ENCODE results near the gene CFP.

The CFP gene

DNA sequence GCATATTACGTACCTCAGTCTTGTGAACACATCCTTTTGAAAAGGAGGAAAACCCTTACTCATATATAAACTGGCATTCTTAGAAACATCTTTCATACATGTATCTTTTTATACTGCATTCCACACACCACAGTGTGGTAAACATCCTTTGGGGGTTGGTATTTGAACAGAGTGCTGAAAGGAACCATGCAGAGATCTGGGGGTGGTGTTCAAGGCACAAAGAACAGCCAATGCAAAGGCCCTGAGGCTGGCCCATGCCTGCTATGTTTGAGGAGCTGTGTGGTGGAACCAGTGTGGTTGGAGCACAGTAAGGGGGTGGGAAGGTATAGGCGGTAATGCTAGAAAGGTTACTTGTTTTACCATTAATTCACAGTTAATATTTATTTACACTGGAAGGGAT lies 18.6 kb upstream of the CFP start:
- H3K4me3 ChIP-seq (replicated peaks; ENCODE audit: insufficient read depth, low read length) = no peak overlapping the region
- H3K27ac ChIP-seq (replicated peaks) = no peak overlapping the region
- no peak for DNase-seq (ENCODE audit: low read depth in 1 of 2, low spot score in 1 of 2)
- H3K27me3 ChIP-seq (ENCODE audit: insufficient read depth, poor library complexity, severe bottlenecking) = no peaks in the 10 kb centered on the region
- TF ChIP-seq, protein P1, sequence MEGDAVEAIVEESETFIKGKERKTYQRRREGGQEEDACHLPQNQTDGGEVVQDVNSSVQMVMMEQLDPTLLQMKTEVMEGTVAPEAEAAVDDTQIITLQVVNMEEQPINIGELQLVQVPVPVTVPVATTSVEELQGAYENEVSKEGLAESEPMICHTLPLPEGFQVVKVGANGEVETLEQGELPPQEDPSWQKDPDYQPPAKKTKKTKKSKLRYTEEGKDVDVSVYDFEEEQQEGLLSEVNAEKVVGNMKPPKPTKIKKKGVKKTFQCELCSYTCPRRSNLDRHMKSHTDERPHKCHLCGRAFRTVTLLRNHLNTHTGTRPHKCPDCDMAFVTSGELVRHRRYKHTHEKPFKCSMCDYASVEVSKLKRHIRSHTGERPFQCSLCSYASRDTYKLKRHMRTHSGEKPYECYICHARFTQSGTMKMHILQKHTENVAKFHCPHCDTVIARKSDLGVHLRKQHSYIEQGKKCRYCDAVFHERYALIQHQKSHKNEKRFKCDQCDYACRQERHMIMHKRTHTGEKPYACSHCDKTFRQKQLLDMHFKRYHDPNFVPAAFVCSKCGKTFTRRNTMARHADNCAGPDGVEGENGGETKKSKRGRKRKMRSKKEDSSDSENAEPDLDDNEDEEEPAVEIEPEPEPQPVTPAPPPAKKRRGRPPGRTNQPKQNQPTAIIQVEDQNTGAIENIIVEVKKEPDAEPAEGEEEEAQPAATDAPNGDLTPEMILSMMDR (IDR thresholded peaks at IDR 0.05; ENCODE audit: insufficient read depth, low read length) = no peak

DNA sequence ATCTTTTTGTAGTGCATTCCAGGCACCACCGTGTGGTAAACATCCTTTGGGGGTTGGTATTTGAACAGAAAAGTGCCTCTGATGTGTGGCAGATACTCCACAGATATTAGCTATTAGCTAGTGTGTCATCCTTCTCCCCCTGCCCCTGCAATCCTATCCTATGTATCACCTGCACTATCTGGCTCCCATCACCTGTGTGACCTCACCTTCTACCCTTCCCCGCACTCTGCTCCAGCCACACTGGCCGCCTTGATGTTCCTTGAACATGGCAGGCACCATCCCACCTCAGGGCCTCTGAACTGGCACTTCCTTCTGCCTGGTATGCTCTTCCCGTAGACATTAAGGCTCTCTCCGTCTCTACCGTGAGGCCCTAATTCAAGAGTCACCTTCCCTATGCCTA lies 16.9 kb upstream of the CFP start:
- TF ChIP-seq SPI1 (IDR thresholded peaks at IDR 0.05; ENCODE audit: borderline replicate concordance, low read depth) = no peak
- TF ChIP-seq POLR2AphosphoS5 (IDR thresholded peaks at IDR 0.05; ENCODE audit: low read depth) = no peak
- no peak for TF ChIP-seq GABPA (IDR thresholded peaks at IDR 0.05; ENCODE audit: low read depth)
- TF ChIP-seq, protein P2, sequence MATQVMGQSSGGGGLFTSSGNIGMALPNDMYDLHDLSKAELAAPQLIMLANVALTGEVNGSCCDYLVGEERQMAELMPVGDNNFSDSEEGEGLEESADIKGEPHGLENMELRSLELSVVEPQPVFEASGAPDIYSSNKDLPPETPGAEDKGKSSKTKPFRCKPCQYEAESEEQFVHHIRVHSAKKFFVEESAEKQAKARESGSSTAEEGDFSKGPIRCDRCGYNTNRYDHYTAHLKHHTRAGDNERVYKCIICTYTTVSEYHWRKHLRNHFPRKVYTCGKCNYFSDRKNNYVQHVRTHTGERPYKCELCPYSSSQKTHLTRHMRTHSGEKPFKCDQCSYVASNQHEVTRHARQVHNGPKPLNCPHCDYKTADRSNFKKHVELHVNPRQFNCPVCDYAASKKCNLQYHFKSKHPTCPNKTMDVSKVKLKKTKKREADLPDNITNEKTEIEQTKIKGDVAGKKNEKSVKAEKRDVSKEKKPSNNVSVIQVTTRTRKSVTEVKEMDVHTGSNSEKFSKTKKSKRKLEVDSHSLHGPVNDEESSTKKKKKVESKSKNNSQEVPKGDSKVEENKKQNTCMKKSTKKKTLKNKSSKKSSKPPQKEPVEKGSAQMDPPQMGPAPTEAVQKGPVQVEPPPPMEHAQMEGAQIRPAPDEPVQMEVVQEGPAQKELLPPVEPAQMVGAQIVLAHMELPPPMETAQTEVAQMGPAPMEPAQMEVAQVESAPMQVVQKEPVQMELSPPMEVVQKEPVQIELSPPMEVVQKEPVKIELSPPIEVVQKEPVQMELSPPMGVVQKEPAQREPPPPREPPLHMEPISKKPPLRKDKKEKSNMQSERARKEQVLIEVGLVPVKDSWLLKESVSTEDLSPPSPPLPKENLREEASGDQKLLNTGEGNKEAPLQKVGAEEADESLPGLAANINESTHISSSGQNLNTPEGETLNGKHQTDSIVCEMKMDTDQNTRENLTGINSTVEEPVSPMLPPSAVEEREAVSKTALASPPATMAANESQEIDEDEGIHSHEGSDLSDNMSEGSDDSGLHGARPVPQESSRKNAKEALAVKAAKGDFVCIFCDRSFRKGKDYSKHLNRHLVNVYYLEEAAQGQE (IDR thresholded peaks at IDR 0.05; ENCODE audit: insufficient replicate concordance, low read depth) = no peak
- TF ChIP-seq, protein P1 (IDR thresholded peaks at IDR 0.05; ENCODE audit: insufficient read depth, low read length) = no peak
- Histone ChIP-seq H3K27ac (replicated peaks) (no peak overlapping the region), H3K4me3 (replicated peaks; ENCODE audit: insufficient read depth, low read length) (no peak overlapping the region), H3K27me3 (ENCODE audit: insufficient read depth, poor library complexity, severe bottlenecking) (no peaks in the 10 kb centered on the region)
- no peak for DNase-seq (ENCODE audit: low read depth in 1 of 2, low spot score in 1 of 2)

DNA sequence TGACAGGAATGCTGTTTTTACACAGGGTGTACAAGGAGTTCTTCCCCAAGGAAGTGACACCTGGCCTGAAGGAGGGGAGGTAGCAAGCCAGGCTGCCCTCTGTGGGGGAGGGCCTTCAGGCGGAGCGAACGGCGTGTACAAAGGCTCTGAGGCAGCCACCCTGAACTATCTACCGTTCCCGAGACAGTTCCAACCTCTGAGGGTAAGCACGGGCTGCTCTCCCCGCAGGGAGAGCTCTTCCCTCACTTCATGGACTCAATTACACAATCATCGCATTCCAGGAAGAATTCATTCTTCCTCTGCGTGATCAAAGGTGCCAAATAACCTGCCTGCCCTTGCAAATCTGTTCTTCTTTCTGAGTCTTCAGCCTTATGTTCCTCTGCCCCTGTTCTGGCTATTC lies 15.8 kb upstream of the CFP start:
- Histone ChIP-seq H3K27ac (replicated peaks) (no peak overlapping the region), H3K4me3 (replicated peaks; ENCODE audit: insufficient read depth, low read length) (no peak overlapping the region), H3K27me3 (ENCODE audit: insufficient read depth, poor library complexity, severe bottlenecking) (no peaks in the 10 kb centered on the region)
- TF ChIP-seq GABPA (IDR thresholded peaks at IDR 0.05; ENCODE audit: low read depth) (no peak), SPI1 (IDR thresholded peaks at IDR 0.05; ENCODE audit: borderline replicate concordance, low read depth) (no peak), POLR2AphosphoS5 (IDR thresholded peaks at IDR 0.05; ENCODE audit: low read depth) (no peak)
- TF ChIP-seq, protein P1 (IDR thresholded peaks at IDR 0.05; ENCODE audit: insufficient read depth, low read length) = no peak
- TF ChIP-seq, protein P2 (IDR thresholded peaks at IDR 0.05; ENCODE audit: insufficient replicate concordance, low read depth) = no peak
- DNase-seq (ENCODE audit: low read depth in 1 of 2, low spot score in 1 of 2) = no peak

DNA sequence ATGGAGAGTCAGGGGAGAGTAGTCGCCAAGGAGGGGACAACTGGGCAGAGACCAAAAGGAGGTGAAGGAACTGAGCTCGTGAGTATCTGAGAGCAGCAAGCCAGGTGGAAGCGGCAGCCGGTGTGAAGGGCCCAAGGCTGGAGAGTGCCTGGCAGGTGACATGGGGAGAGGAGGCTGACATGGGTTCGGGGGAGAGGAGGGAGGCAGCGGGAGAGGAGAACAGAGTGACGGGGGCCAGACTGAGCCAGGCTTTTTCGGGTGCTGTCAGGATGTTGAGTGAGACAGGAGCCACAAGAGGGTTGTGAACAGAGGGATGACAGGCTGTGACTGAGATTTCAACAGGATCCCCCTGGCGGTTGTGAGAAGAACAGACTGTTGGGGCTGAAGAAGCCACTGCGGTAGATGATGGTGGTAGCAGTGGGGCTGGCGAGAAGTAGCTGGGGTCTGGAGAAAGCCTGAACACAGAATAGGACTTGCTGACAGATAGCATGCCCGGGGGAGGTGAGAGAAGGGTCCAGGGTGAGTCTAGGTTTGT lies 14.9 kb upstream of the CFP start:
- TF ChIP-seq GABPA (IDR thresholded peaks at IDR 0.05; ENCODE audit: low read depth) (no peak), POLR2AphosphoS5 (IDR thresholded peaks at IDR 0.05; ENCODE audit: low read depth) (no peak), SPI1 (IDR thresholded peaks at IDR 0.05; ENCODE audit: borderline replicate concordance, low read depth) (no peak)
- TF ChIP-seq, protein P2 (IDR thresholded peaks at IDR 0.05; ENCODE audit: insufficient replicate concordance, low read depth) = no peak
- TF ChIP-seq, protein P1 (IDR thresholded peaks at IDR 0.05; ENCODE audit: insufficient read depth, low read length) = peak; percentile 55
- Histone ChIP-seq H3K27me3 (ENCODE audit: insufficient read depth, poor library complexity, severe bottlenecking) (no peaks in the 10 kb centered on the region), H3K27ac (replicated peaks) (no peak overlapping the region), H3K4me3 (replicated peaks; ENCODE audit: insufficient read depth, low read length) (no peak overlapping the region)
- peak in 1 of 2 experiments; percentile 39 for DNase-seq (ENCODE audit: low read depth in 1 of 2, low spot score in 1 of 2)
